Gastroesophageal sphincter (tissue), 4 donors: ENCODE measurements around the gene CIB4. TPM values are rescaled to one million over a fixed set of nuclear protein-coding genes. Genes with fewer than 3 reads are reported as not detected.

Experiments
- ATAC-seq: fragments of 150-250 bp; one replicate; pipeline ENCODE4 v1.9.1; 2016; ENCODE audit warnings: mild to moderate bottlenecking, moderate library complexity
- H3K27ac ChIP-seq, 4 donors: fragments of 200-600 bp; sonication (generic) in 3 of 4; 1 replicate in 3 of 4; 2 replicates in 1 of 4; pipeline ENCODE4 v1.5.1; 2016 to 2019
- H3K27me3 ChIP-seq: fragments of 200-600 bp; sonication (generic); one replicate; pipeline ENCODE4 v1.5.1; 2019
- H3K36me3 ChIP-seq, 2 donors: fragments of 200-600 bp; sonication (generic); one replicate each; pipeline ENCODE4 v1.5.1; 2019; ENCODE audit warnings: control low read depth in 1 of 2
- H3K4me1 ChIP-seq, 3 donors: fragments of 200-600 bp; sonication (generic); 1 replicate in 2 of 3; 2 replicates in 1 of 3; pipeline ENCODE4 v1.5.1; 2016 to 2019; ENCODE audit warnings: control low read depth in 2 of 3
- H3K4me3 ChIP-seq, 2 donors: fragments of 200-600 bp; sonication (generic); one replicate each; pipeline ENCODE4 v1.5.1; 2019; ENCODE audit warnings: mild to moderate bottlenecking in 1 of 2, moderate library complexity in 1 of 2
- H3K9me3 ChIP-seq, 3 donors: fragments of 200-600 bp; sonication (generic); one replicate each; pipeline ENCODE4 v1.5.1; 2017 to 2019; ENCODE audit warnings: control low read depth in 2 of 3
- CTCF ChIP-seq, 4 experiments: fragments of 200-600 bp in 2 of 4; fragments of 450-650 bp in 2 of 4; sonication (generic) in 1 of 4; IDR thresholded peaks; one replicate each; pipeline ENCODE4 v1.5.1; 2017 to 2019; ENCODE audit warnings: antibody characterized with exemption in 4 of 4, mild to moderate bottlenecking in 2 of 4, moderate library complexity in 2 of 4
- EP300 ChIP-seq: sonication (generic); formaldehyde crosslinking; IDR thresholded peaks from one replicate; pipeline ENCODE4 v1.6.1; 2017; ENCODE audit warnings: antibody characterized with exemption, mild to moderate bottlenecking
- POLR2A ChIP-seq, 2 donors: fragments of 450-650 bp; IDR thresholded peaks; one replicate each; pipeline ENCODE4 v1.6.1; 2017; ENCODE audit warnings: antibody characterized with exemption in 2 of 2, mild to moderate bottlenecking in 2 of 2, moderate library complexity in 1 of 2
- POLR2AphosphoS5 ChIP-seq: sonication (generic); formaldehyde crosslinking; IDR thresholded peaks from one replicate; pipeline ENCODE4 v1.6.1; 2017; ENCODE audit warnings: antibody characterized with exemption
- WGBS, 2 donors: methylation state at CpG; one replicate each; pipeline ENCODE4 v1.1.5; 2018; ENCODE audit warnings: low coverage in 1 of 2; 5-methylcytosine and 5-hydroxymethylcytosine counted together
- total RNA-seq, 4 donors: library from RNA; depleted of rRNA; stranded (reverse); fragments of >200 nt; gene quantifications; one replicate each; pipeline ENCODE4 v1.1.0, GENCODE V29; 2016

Gene CIB4
- total RNA-seq, 4 donors from 2014 or later, result not detected

DNA sequence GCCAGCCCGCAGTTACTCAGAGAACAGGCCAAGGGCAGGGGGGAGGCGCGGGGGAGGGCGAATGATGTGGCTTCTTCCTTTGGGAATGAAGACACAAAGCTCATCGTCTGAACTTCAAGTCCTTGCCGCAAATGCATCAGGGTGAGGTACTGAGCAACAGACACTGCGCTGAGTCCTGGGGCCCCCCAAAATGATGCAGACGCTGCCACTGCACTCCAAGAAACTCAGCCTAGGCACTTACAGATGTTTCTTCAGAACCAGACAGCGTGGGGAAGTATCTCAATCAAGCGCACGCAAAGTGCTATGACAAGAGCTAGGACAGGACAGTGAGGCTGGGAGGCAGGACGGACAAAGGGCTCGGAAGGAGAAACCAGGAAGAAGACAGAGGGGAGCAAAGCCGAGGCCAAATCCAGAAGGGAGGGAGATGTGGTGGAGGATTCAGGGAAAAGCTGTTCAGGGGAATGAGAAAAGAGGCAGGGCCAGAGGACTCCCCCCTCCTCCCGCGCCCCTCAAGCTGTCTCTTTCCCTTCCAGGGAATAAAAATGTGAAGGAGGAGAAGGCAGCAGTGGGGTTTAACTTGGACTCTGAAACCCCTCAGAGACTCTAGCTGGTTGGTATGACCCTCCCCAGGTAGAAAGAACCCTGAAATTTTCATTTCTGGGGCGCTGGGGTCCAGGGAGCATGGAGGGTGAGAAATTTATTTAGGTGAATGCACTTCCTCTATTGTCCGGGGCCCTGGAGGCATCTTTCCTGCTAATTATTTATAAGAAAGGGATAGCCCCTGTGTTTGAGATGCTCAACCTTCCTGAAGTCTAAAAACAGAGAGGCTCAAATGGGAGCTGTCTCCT, 34.9 kb downstream of the CIB4 start:
- Histone ChIP-seq H3K4me3 (no peak overlapping the region), H3K36me3 (no peaks in the 10 kb centered on the region), H3K9me3 (no peaks in the 10 kb centered on the region), H3K27me3 (peaks cover 8% of the 10 kb centered on the region), H3K4me1 (no peaks in the 10 kb centered on the region), H3K27ac (no peak overlapping the region)
- no peak for ATAC-seq
- no peak for TF ChIP-seq EP300
- no peak for TF ChIP-seq POLR2AphosphoS5
- no peak for TF ChIP-seq CTCF (IDR thresholded peaks at IDR 0.05)
- no peak for TF ChIP-seq POLR2A (IDR thresholded peaks at IDR 0.05)
- 78 to 89% methylated on average over 6 to 7 of the region's 18 CpGs for WGBS, 2 donors

DNA sequence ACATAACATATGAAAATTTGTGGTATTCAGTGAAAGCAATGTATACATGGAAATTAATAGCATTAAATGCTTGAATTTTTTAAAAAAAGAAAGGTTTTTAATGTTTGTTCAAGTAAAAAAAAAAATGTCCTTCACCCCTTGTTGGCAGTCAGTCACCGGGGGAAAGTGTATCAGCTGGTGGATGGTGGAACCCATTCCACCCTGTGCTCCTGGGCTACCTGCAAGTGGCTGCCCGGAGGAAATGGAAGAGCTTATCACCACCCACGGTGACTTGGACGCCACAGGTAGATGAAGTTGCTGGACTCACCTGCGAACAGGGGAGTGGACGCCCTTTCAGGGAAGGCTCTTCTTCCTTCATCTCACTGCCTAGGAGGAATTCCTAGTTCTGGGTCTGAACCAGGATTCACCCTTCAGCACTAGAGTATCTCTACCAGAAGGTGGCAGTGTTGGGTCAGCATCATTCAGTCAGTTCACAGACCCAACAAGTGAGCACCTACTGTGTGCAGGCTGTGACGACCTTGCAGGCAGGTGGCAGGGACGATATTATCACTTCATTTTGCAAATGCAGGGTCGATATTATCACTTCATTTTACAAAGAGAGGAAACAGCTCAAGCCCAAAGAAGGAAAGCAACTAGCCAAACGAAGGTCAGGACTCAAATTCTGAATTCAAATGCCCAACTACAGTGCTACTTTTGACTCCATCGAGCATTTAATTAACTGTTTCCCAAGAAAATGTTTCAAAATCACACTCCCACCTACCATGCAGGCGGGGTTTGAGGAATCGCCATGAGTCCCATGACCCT, 35.8 kb downstream of the CIB4 start:
- ATAC-seq, result peak; percentile 41
- TF ChIP-seq POLR2A (IDR thresholded peaks at IDR 0.05) (no peak), CTCF (IDR thresholded peaks at IDR 0.05) (peak in 3 of 4 experiments; percentile 85 to 90 (median 87))
- no peaks in the 10 kb centered on the region for H3K4me1 ChIP-seq
- WGBS, 2 donors, result 30 to 31% methylated on average over 7 to 8 of the region's 13 CpGs
- peaks cover 14% of the 10 kb centered on the region for H3K27me3 ChIP-seq
- H3K27ac ChIP-seq, result no peak overlapping the region
- H3K9me3 ChIP-seq, result no peaks in the 10 kb centered on the region
- no peaks in the 10 kb centered on the region for H3K36me3 ChIP-seq
- no peak overlapping the region for H3K4me3 ChIP-seq

DNA sequence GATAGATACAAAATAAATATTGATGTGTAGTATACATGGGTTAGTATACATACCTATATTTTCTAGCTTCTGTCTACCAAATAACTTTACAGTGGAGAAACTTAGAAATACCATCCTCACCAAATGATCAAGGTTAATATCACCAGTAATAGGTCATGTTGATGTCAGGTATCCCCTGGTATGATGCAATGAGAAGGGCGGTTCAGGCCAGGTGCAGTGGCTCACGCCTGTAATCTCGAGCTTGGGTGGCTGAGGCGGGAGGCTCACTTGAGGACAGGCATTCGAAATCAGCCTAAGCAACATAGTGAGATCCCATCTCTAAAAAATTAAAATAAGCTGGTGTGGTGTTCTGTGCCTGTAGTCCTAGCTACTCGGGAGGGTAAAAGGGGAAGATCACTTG, 38.6 kb downstream of the CIB4 start:
- no peaks in the 10 kb centered on the region for H3K9me3 ChIP-seq
- no peak for TF ChIP-seq POLR2AphosphoS5
- no peak for TF ChIP-seq CTCF (IDR thresholded peaks at IDR 0.05)
- TF ChIP-seq EP300, result no peak
- TF ChIP-seq POLR2A (IDR thresholded peaks at IDR 0.05), result no peak
- no peaks in the 10 kb centered on the region for H3K4me1 ChIP-seq
- 75 to 77% methylated on average over 3 to 6 of the region's 6 CpGs for WGBS, 2 donors
- no peak overlapping the region for H3K4me3 ChIP-seq
- H3K27ac ChIP-seq, result no peak overlapping the region
- no peak for ATAC-seq
- H3K36me3 ChIP-seq, result no peaks in the 10 kb centered on the region
- H3K27me3 ChIP-seq, result peaks cover 30% of the 10 kb centered on the region

- ATAC-seq, result no peak
- TF ChIP-seq CTCF (IDR thresholded peaks at IDR 0.05) (no peak), EP300 (no peak), POLR2AphosphoS5 (no peak)
- H3K4me1 ChIP-seq, result no peaks in the 10 kb centered on the region
- H3K27ac ChIP-seq, result no peak overlapping the region
- no peaks in the 10 kb centered on the region for H3K36me3 ChIP-seq
- H3K9me3 ChIP-seq, result no peaks in the 10 kb centered on the region
- 83 to 84% methylated on average over 2 of the region's 2 CpGs for WGBS, 2 donors
- no peak overlapping the region for H3K4me3 ChIP-seq
- peaks cover 49% of the 10 kb centered on the region for H3K27me3 ChIP-seq
These were observed 41.8 kb downstream of the CIB4 start for GRCh38 chr2:26599387-26599786.
